CD8-positive, alpha-beta memory T cell (primary cell): Measurements from ENCODE around the gene PDE2A. TPM values are rescaled to one million over a fixed set of nuclear protein-coding genes. Genes with fewer than 3 reads are reported as not detected.
A peak's percentile ranks its signal among the peaks of the same experiment; 100 is the strongest.

Experiments used
- CTCF ChIA-PET: fragments of 350-600 bp; sonication (Branson Sonifier 250); formaldehyde crosslinking; loops from one replicate; lab custom pipeline; 2021; ENCODE audit warnings: antibody characterized with exemption; lab: Charles Lee
- POLR2A ChIA-PET: fragments of 350-600 bp; sonication (Branson Sonifier 250); formaldehyde crosslinking; loops from one replicate; lab custom pipeline; 2021; ENCODE audit warnings: antibody characterized with exemption; lab: Charles Lee
- DNase-seq, 5 donors: peaks; one replicate each; pipeline versions ENCODE4 v3.0.0 to v3.0.0-alpha.2; 2020 to 2022; ENCODE audit warnings: mixed read lengths in 1 of 5
- H3K27ac ChIP-seq: one replicate; pipeline ENCODE4 v1.7.0; 2013; ENCODE audit warnings: low read depth, mild to moderate bottlenecking, low read length, moderate library complexity
- H3K27me3 ChIP-seq: 2 replicates; pipeline ENCODE4 v1.7.0; 2013; ENCODE audit warnings: low read length, mild to moderate bottlenecking; ENCODE audit not compliant: insufficient read depth, poor library complexity, severe bottlenecking
- H3K36me3 ChIP-seq: 2 replicates; pipeline ENCODE4 v1.7.0; 2013; ENCODE audit warnings: mild to moderate bottlenecking, low read length, moderate library complexity; ENCODE audit not compliant: insufficient read depth
- H3K4me1 ChIP-seq: 2 replicates; pipeline ENCODE4 v1.7.0; 2013; ENCODE audit warnings: mild to moderate bottlenecking, low read length, moderate library complexity; ENCODE audit not compliant: insufficient read depth
- H3K4me3 ChIP-seq: 2 replicates; pipeline ENCODE4 v1.7.0; 2013; ENCODE audit warnings: mild to moderate bottlenecking, low read length
- H3K9me3 ChIP-seq: 2 replicates; pipeline ENCODE4 v1.7.0; 2013; ENCODE audit warnings: mild to moderate bottlenecking, low read length
- H3K27ac Mint-ChIP-seq, 8 donors: one replicate each; pipeline ENCODE4 v1.8.0; 2020 to 2021; ENCODE audit warnings: mixed read lengths in 8 of 8, mild to moderate bottlenecking in 6 of 8, inconsistent platforms in 3 of 8, moderate library complexity in 3 of 8
- H3K27me3 Mint-ChIP-seq, 2 donors: one replicate each; pipeline ENCODE4 v1.8.0; 2020 to 2021; ENCODE audit warnings: mixed read lengths in 2 of 2, mild to moderate bottlenecking in 1 of 2, moderate library complexity in 1 of 2
- H3K36me3 Mint-ChIP-seq, 3 donors: one replicate each; pipeline ENCODE4 v1.8.0; 2020 to 2021; ENCODE audit warnings: mixed read lengths in 3 of 3, inconsistent platforms in 1 of 3, mild to moderate bottlenecking in 1 of 3
- H3K4me1 Mint-ChIP-seq, 3 donors: one replicate each; pipeline ENCODE4 v1.8.0; 2020 to 2021; ENCODE audit warnings: mixed read lengths in 3 of 3, inconsistent platforms in 1 of 3, mild to moderate bottlenecking in 1 of 3
- H3K4me3 Mint-ChIP-seq, 7 donors: one replicate each; pipeline ENCODE4 v1.8.0; 2020 to 2021; ENCODE audit warnings: mixed read lengths in 7 of 7, mild to moderate bottlenecking in 6 of 7, moderate library complexity in 4 of 7, inconsistent platforms in 2 of 7
- H3K9me3 Mint-ChIP-seq, 5 donors: one replicate each; pipeline ENCODE4 v1.8.0; 2020 to 2022; ENCODE audit warnings: mixed read lengths in 5 of 5, mild to moderate bottlenecking in 3 of 5, moderate library complexity in 2 of 5, inconsistent platforms in 1 of 5
- polyA plus RNA-seq: library from polyadenylated mRNA; unstranded; fragments of 300-500 nt; fragmentation: Illumina TruSeq; gene quantifications from one replicate; pipeline ENCODE4 v1.2.3, GENCODE V29; 2021
- total RNA-seq, 2 experiments: library from RNA; stranded (reverse); gene quantifications; one replicate each; pipeline ENCODE4 v1.2.3, GENCODE V29; 2021

PDE2A gene
- total and polyA plus RNA-seq, 3 experiments from 2014 or later = 0.08 to 0.66 (median 0.55) TPM

DNA sequence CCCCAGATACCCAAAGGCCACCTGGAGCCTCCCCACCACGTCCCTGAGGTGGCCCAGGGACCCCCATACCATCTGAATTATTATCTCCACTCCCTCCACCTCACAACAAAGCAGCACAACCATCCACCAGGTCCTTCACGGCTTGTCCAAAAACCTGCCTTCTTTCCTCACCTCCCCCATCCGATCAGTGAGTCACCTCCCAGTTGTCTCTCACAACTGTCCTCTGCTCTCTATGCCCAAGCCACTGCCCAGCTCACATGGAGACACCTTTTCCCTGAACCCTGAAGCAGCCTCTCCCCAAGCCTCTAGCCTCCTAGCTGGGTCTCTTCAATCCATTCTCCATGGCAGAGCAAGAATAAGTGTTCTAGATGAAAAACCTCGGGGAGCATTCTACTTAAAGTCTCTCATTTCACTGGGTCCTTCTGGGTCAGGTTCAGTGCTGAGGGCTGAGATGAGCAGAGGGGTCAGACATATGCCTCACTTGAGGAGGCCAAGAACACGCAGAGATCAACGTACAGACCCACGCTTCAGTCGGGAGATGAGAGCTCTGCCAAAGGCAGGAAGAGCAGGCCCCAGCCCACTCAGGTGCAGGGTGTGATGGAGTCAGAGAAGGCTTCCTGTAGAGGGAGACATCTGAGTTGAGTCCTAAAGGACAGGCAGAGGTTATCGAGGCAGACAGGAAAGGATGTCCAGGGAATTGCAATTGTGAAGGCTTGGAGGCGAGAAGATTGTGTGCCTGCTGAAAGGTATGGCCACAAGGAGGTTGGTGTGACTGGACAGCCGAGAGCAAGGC, 74.7 kb downstream of the PDE2A start:
- no peak overlapping the region for H3K4me3 Mint-ChIP-seq
- no peaks in the 10 kb centered on the region for H3K9me3 ChIP-seq
- no peak overlapping the region for H3K27ac ChIP-seq
- no peaks in the 10 kb centered on the region for H3K36me3 ChIP-seq
- no peaks in the 10 kb centered on the region for H3K9me3 Mint-ChIP-seq
- POLR2A ChIA-PET = no interaction called here
- H3K27me3 Mint-ChIP-seq = peaks cover 9 to 33% of the 10 kb centered on the region in 2 donors
- no peaks in the 10 kb centered on the region for H3K4me1 Mint-ChIP-seq
- peaks cover 4% of the 10 kb centered on the region for H3K27me3 ChIP-seq
- peak overlapping the region in 3 of 8 donors; percentile 7 to 28 (median 25) for H3K27ac Mint-ChIP-seq
- H3K36me3 Mint-ChIP-seq = no peaks in the 10 kb centered on the region
- CTCF ChIA-PET = no interaction called here
- H3K4me3 ChIP-seq = no peak overlapping the region
- H3K4me1 ChIP-seq = no peaks in the 10 kb centered on the region
- no peak for DNase-seq

GRCh38 chr11:72598906-72599305, 75.3 kb downstream of the PDE2A start:
- Histone ChIP-seq H3K36me3 (no peaks in the 10 kb centered on the region), H3K9me3 (no peaks in the 10 kb centered on the region), H3K27me3 (peaks cover 4% of the 10 kb centered on the region), H3K4me1 (no peaks in the 10 kb centered on the region), H3K27ac (no peak overlapping the region), H3K4me3 (no peak overlapping the region)
- Mint-ChIP-seq H3K27me3 (peaks cover 9 to 30% of the 10 kb centered on the region in 2 donors), H3K4me3 (no peak overlapping the region), H3K9me3 (no peaks in the 10 kb centered on the region), H3K36me3 (no peaks in the 10 kb centered on the region), H3K27ac (no peak overlapping the region), H3K4me1 (no peaks in the 10 kb centered on the region)
- CTCF ChIA-PET = no interaction called here
- no peak for DNase-seq
- POLR2A ChIA-PET = no interaction called here

GRCh38 chr11:72598466-72598865, 75.8 kb downstream of the PDE2A start:
- no peaks in the 10 kb centered on the region for H3K4me1 ChIP-seq
- DNase-seq = no peak
- ChIA-PET POLR2A (no interaction called here), CTCF (interaction anchor here (0.6 to 1.3 kb wide), 3 partner anchors 9 to 82 kb away, joined by 3 read pairs; no protein-coding TSS in a partner anchor)
- no peaks in the 10 kb centered on the region for H3K4me1 Mint-ChIP-seq
- peak overlapping the region in 1 of 8 donors; percentile 52 for H3K27ac Mint-ChIP-seq
- H3K9me3 ChIP-seq = no peaks in the 10 kb centered on the region
- no peaks in the 10 kb centered on the region for H3K9me3 Mint-ChIP-seq
- no peak overlapping the region for H3K4me3 Mint-ChIP-seq
- no peak overlapping the region for H3K4me3 ChIP-seq
- H3K27ac ChIP-seq = no peak overlapping the region
- H3K36me3 Mint-ChIP-seq = no peaks in the 10 kb centered on the region
- H3K36me3 ChIP-seq = no peaks in the 10 kb centered on the region
- H3K27me3 Mint-ChIP-seq = peaks cover 9 to 29% of the 10 kb centered on the region in 2 donors
- H3K27me3 ChIP-seq = peaks cover 4% of the 10 kb centered on the region

GRCh38 chr11:72597721-72598120, 76.5 kb downstream of the PDE2A start:
- DNase-seq = no peak
- H3K36me3 Mint-ChIP-seq = no peaks in the 10 kb centered on the region
- Histone ChIP-seq H3K27me3 (no peaks in the 10 kb centered on the region), H3K36me3 (no peaks in the 10 kb centered on the region), H3K4me3 (no peak overlapping the region), H3K4me1 (no peaks in the 10 kb centered on the region), H3K9me3 (no peaks in the 10 kb centered on the region), H3K27ac (no peak overlapping the region)
- POLR2A ChIA-PET = no interaction called here
- CTCF ChIA-PET = interaction anchor here (0.8 to 1.3 kb wide), 2 partner anchors 8 to 83 kb away, joined by 3 read pairs; no protein-coding TSS in a partner anchor
- peaks cover under 1 to 3% (median under 1%) of the 10 kb centered on the region in 3 donors for H3K4me1 Mint-ChIP-seq
- peaks cover 7 to 23% of the 10 kb centered on the region in 2 donors for H3K27me3 Mint-ChIP-seq
- no peaks in the 10 kb centered on the region for H3K9me3 Mint-ChIP-seq
- H3K4me3 Mint-ChIP-seq = no peak overlapping the region
- H3K27ac Mint-ChIP-seq = no peak overlapping the region

DNA sequence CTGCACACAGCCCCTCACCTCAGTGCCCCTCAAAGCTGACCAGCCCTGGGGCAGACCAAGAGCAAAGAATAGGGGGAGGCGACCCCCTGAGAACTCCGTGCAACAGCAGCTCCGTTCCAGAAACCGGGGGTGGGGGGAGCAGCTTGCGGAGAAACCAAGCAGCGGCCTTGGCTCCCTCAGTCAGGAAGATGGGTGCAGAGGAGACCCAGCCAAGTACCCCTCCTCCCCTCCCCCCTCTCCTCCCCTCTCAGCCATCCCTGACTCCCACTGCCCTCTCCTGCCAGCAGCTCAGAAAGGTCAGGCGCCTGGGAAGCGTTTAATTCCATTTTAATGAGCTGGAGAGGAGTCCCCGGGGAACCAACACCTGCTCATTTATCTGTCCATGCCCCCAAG, 78.9 kb downstream of the PDE2A start:
- Mint-ChIP-seq H3K4me1 (peaks cover 21 to 26% (median 23%) of the 10 kb centered on the region in 3 donors), H3K9me3 (no peaks in the 10 kb centered on the region), H3K27ac (peak overlapping the region in 1 of 8 donors; percentile 34), H3K36me3 (no peaks in the 10 kb centered on the region), H3K4me3 (no peak overlapping the region), H3K27me3 (peaks cover 16 to 23% of the 10 kb centered on the region in 2 donors)
- Histone ChIP-seq H3K4me3 (no peak overlapping the region), H3K27ac (no peak overlapping the region), H3K36me3 (no peaks in the 10 kb centered on the region), H3K27me3 (peaks cover 6% of the 10 kb centered on the region), H3K4me1 (peaks cover 17% of the 10 kb centered on the region), H3K9me3 (no peaks in the 10 kb centered on the region)
- CTCF ChIA-PET = no interaction called here
- DNase-seq = no peak
- POLR2A ChIA-PET = no interaction called here

DNA sequence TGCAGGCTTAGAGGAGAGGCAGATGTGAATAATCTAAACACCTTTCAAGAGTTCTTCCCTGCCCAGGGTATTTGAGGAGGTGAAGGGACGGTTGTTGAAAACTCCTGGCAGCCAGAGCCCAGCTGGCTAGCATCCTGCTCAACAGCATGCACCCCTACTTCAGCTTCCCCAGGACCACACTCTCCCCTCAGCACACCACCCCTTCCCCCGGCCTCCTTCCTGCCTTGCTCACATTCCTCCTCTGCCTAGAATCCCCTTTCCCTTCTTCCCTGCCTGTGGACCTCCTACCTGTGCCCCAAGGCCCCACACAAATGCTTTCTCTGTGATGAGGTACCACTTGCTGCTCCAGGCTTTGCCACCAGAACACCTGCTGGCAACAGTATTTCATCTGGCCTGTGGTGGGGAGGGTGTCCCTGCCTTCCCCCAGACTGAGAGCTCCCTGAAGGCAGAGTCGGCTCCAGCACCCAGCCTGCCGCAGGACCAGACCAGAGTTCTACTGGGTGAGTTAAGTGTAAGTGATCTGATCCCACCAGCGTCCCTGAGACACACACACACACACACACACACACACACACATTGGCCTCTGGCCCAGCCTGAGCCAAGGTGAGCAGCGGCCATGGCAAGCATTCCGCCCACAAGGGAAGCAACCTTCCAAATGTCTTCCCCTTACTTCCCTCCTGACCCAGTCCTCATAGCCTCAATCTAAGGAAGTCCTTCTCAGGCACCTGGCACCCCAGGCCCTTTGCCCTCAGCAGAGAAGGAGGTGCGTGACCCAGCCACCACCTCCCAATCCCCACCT, 79.5 kb downstream of the PDE2A start:
- Histone ChIP-seq H3K36me3 (no peaks in the 10 kb centered on the region), H3K27ac (no peak overlapping the region), H3K27me3 (peaks cover 10% of the 10 kb centered on the region), H3K9me3 (no peaks in the 10 kb centered on the region), H3K4me3 (no peak overlapping the region), H3K4me1 (peaks cover 23% of the 10 kb centered on the region)
- H3K36me3 Mint-ChIP-seq = no peaks in the 10 kb centered on the region
- peaks cover 24 to 30% (median 26%) of the 10 kb centered on the region in 3 donors for H3K4me1 Mint-ChIP-seq
- POLR2A ChIA-PET = no interaction called here
- CTCF ChIA-PET = no interaction called here
- H3K4me3 Mint-ChIP-seq = peak overlapping the region in 1 of 7 donors; percentile 57
- no peak for DNase-seq
- H3K27me3 Mint-ChIP-seq = peaks cover 17 to 27% of the 10 kb centered on the region in 2 donors
- no peaks in the 10 kb centered on the region for H3K9me3 Mint-ChIP-seq
- peak overlapping the region in 2 of 8 donors; percentile 27 to 55 for H3K27ac Mint-ChIP-seq

- Mint-ChIP-seq H3K4me1 (peaks cover 30 to 36% (median 32%) of the 10 kb centered on the region in 3 donors), H3K36me3 (peaks cover 0 to 5% (median 0%) of the 10 kb centered on the region in 3 donors), H3K27ac (peak overlapping the region in 4 of 8 donors; percentile 37 to 77 (median 72)), H3K4me3 (no peak overlapping the region), H3K27me3 (peaks cover 33 to 40% of the 10 kb centered on the region in 2 donors), H3K9me3 (no peaks in the 10 kb centered on the region)
- no peak overlapping the region for H3K27ac ChIP-seq
- no peak for DNase-seq
- H3K36me3 ChIP-seq = no peaks in the 10 kb centered on the region
- ChIA-PET POLR2A (no interaction called here), CTCF (interaction anchor here (1.0 to 1.9 kb wide), 4 partner anchors 14 to 121 kb away, joined by 3 to 6 read pairs (median 3); no protein-coding TSS in a partner anchor)
- H3K4me1 ChIP-seq = peaks cover 25% of the 10 kb centered on the region
- no peaks in the 10 kb centered on the region for H3K9me3 ChIP-seq
- peaks cover 22% of the 10 kb centered on the region for H3K27me3 ChIP-seq
- H3K4me3 ChIP-seq = no peak overlapping the region
Observed at GRCh38 chr11:72592698-72593495, 81.3 kb downstream of the PDE2A start.
